Spleen (tissue), 13 donors: ENCODE measurements around the gene TTLL6. TPM values are rescaled to one million over a fixed set of nuclear protein-coding genes. Genes with fewer than 3 reads are reported as not detected.

ENCODE experiments used
- DNase-seq: peaks from one replicate; pipeline ENCODE4 v3.0.0-alpha.2; 2020
- H3K27ac ChIP-seq, 8 donors: fragments of 200-600 bp; sonication (generic) in 7 of 8; 1 replicate in 4 of 8; 2 replicates in 4 of 8; pipeline versions ENCODE4 v1.5.0 to v1.8.0; 2016 to 2021; ENCODE audit warnings: inconsistent platforms in 4 of 8, mild to moderate bottlenecking in 4 of 8, moderate library complexity in 1 of 8
- H3K27me3 ChIP-seq, 7 donors: fragments of 200-600 bp; sonication (generic) in 6 of 7; replicated peaks in 1 of 7; 1 replicate in 4 of 7; 2 replicates in 3 of 7; pipeline versions ENCODE4 v1.5.0 to v1.8.0; 2016 to 2021; ENCODE audit warnings: inconsistent platforms in 3 of 7, mild to moderate bottlenecking in 1 of 7
- H3K36me3 ChIP-seq, 6 donors: fragments of 200-600 bp; sonication (generic) in 5 of 6; 1 replicate in 4 of 6; 2 replicates in 2 of 6; pipeline versions ENCODE4 v1.5.0 to v1.8.0; 2016 to 2021; ENCODE audit warnings: inconsistent platforms in 2 of 6
- H3K4me1 ChIP-seq, 6 donors: fragments of 200-600 bp; sonication (generic) in 5 of 6; 1 replicate in 3 of 6; 2 replicates in 3 of 6; pipeline versions ENCODE4 v1.5.0 to v1.8.0; 2016 to 2021; ENCODE audit warnings: inconsistent platforms in 3 of 6
- H3K4me3 ChIP-seq, 8 donors: fragments of 200-600 bp; sonication (generic) in 7 of 8; 1 replicate in 4 of 8; 2 replicates in 4 of 8; pipeline versions ENCODE4 v1.5.0 to v1.8.0; 2016 to 2021; ENCODE audit warnings: inconsistent platforms in 4 of 8, mild to moderate bottlenecking in 4 of 8, moderate library complexity in 2 of 8
- H3K9me3 ChIP-seq, 8 donors: fragments of 200-600 bp; sonication (generic) in 7 of 8; 1 replicate in 4 of 8; 2 replicates in 4 of 8; pipeline versions ENCODE4 v1.5.0 to v1.8.0; 2016 to 2021; ENCODE audit warnings: inconsistent platforms in 4 of 8
- POLR2A ChIP-seq, 3 donors: fragments of 450-650 bp; IDR thresholded peaks; one replicate each; pipeline ENCODE4 v1.5.1; 2017; ENCODE audit warnings: antibody characterized with exemption in 3 of 3, mild to moderate bottlenecking in 1 of 3
- POLR2AphosphoS5 ChIP-seq, 3 donors: sonication (generic); formaldehyde crosslinking; IDR thresholded peaks; one replicate each; pipeline ENCODE4 v1.5.1; 2017; ENCODE audit warnings: antibody characterized with exemption in 3 of 3
- whole genome bisulfite sequencing, 5 donors: extraction: QIAGEN DNeasy Blood & Tissue Kit in 3 of 5; methylation state at CpG; one replicate each; pipeline versions ENCODE4 v1.1.5 to v1.1.7; 2013 to 2018; 5-methylcytosine and 5-hydroxymethylcytosine counted together
- intact Hi-C: fragments of 100-400 bp; cut with DNase I; formaldehyde crosslinking; loops from one replicate; pipeline ENCODE4 v1.15.0; 2023; ENCODE audit warnings: low total_unique reads
- long read RNA-seq, 2 donors: transcript quantifications; one replicate each; lab custom pipeline, GENCODE V29; 2026
- polyA plus RNA-seq, 3 donors: library from polyadenylated mRNA; stranded (reverse); fragments of 200-250 nt; gene quantifications; one replicate each; pipeline ENCODE4 v1.2.1, GENCODE V29; 2013
- total RNA-seq, 7 donors: library from RNA; depleted of rRNA in 3 of 7; stranded (reverse); fragments of >200 nt in 3 of 7; fragmentation: NEBNext Ultra II Directional in 4 of 7; extraction: Animal tissue kit (Norgen Biotek cat#: 25700) in 4 of 7; gene quantifications; one replicate each; pipeline versions ENCODE4 v1.1.0 to v1.2.1, GENCODE V29; 2016 to 2021
- TF ChIP-seq, protein P1 (sequence below), 11 experiments: fragments of 200-600 bp in 7 of 11; fragments of 450-650 bp in 4 of 11; sonication (generic) in 4 of 11; IDR thresholded peaks in 8 of 11; conservative IDR thresholded peaks in 3 of 11; 1 replicate in 7 of 11; 2 replicates in 4 of 11; pipeline versions ENCODE4 v1.4.0 to v1.8.0; 2016 to 2021; ENCODE audit warnings: antibody characterized with exemption in 11 of 11, inconsistent platforms in 4 of 11, mild to moderate bottlenecking in 1 of 11
- donor health status: healthy with polysubstance abuse.
- donor health status: DM: no; HTN: no; CAD: no; lungs with moderate emphysema.
- donor health status: DM: no; HTN: no; CAD: no.
- donor health status: Bipolar disorder and iron deficiency.
- donor health status: healthy.
- donor health status: DM: no; HTN: no; CAD: no.
- donor health status: DM: yes; HTN: yes; CAD: no.

The TTLL6 gene
- total RNA-seq = not detected
- polyA plus RNA-seq = under 1 TPM in 1 of 3 donors, not detected in 2; 0.04 TPM
- long read RNA-seq, donor 1, partial matches to known transcripts = 5 of 5 reads
- long read RNA-seq, donor 1, other reads (novel, unspliced or antisense) = 0 of 5 reads
- long read RNA-seq, donor 2, partial matches to known transcripts = 56 of 67 reads
- long read RNA-seq, donor 2, other reads (novel, unspliced or antisense) = 11 of 67 reads

DNA sequence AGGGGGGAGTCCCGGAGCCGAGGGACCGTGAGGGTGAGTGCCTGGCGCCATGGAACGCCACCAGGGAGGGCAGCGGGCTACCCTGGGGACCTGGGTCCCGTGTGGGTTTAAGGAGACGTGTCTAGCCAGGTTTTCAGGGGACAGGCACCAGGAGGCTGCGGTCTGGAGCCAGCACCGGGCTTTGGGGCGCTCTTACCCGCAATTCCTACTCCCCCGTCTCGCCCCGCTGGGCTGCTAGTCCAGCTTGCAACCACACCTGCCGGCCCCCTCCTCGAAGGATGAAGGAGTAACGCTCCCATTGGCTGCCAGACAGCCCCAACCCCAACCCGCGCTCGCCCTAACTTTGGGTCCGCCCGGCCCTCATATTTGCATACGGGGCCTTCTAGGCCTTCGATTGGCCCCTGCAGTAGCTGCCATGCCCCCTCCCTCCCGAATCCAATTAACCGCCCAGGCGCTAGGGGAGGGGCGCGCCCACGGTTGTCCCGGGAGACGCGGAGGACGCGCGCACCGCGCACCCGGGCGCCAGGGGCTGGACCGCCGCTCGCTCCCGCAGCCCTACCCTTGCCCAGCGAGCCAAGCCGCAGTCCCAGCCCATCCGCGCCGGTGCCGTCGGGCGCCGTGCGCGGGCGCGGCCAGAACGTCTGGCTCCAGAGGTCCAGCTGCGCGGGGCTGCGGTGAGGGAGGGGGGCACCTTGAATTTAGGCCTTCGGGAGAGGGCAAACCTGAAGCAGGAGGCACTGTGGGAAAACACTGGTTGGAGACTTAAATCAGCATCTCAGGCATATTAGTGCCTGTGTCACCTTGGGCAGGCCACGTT, at the start of gene TTLL6:
Gene TTLL6, minus strand, starts transcription at position 456 of the 817 bp plus-strand sequence. Its CDS starts 157 bp downstream, at position 299.
- no peak within 1 kb of the TSS for H3K27ac ChIP-seq
- peaks cover 0 to 72% (median 18%) of the 10 kb centered on the region in 7 donors for H3K27me3 ChIP-seq
- peak; percentile 86 for DNase-seq
- intact Hi-C loops = no loop called here
- H3K4me1 ChIP-seq = peaks cover 12 to 24% (median 15%) of the 10 kb centered on the region in 6 donors
- no peaks in the 10 kb centered on the region for H3K36me3 ChIP-seq
- peak within 1 kb of the TSS; percentile 15 to 71 (median 42) for H3K4me3 ChIP-seq
- 2 to 5% (median 2%) methylated on average over 17 to 64 of the region's 64 CpGs for WGBS, 5 donors
- no peaks in the 10 kb centered on the region for H3K9me3 ChIP-seq
- TF ChIP-seq, protein P1, sequence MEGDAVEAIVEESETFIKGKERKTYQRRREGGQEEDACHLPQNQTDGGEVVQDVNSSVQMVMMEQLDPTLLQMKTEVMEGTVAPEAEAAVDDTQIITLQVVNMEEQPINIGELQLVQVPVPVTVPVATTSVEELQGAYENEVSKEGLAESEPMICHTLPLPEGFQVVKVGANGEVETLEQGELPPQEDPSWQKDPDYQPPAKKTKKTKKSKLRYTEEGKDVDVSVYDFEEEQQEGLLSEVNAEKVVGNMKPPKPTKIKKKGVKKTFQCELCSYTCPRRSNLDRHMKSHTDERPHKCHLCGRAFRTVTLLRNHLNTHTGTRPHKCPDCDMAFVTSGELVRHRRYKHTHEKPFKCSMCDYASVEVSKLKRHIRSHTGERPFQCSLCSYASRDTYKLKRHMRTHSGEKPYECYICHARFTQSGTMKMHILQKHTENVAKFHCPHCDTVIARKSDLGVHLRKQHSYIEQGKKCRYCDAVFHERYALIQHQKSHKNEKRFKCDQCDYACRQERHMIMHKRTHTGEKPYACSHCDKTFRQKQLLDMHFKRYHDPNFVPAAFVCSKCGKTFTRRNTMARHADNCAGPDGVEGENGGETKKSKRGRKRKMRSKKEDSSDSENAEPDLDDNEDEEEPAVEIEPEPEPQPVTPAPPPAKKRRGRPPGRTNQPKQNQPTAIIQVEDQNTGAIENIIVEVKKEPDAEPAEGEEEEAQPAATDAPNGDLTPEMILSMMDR (IDR thresholded peaks at IDR 0.05 in 8 of 11, conservative IDR thresholded peaks at IDR 0.05 in 3 of 11) = no peak
- TF ChIP-seq POLR2AphosphoS5 (IDR thresholded peaks at IDR 0.05) (peak in 2 of 3 donors; percentile 51), POLR2A (IDR thresholded peaks at IDR 0.05) (no peak)

GRCh38 chr17:48860456-48860855, 43.4 kb upstream of the TTLL6 start:
- TF ChIP-seq, protein P1 (IDR thresholded peaks at IDR 0.05 in 8 of 11, conservative IDR thresholded peaks at IDR 0.05 in 3 of 11) = no peak
- no peak for TF ChIP-seq POLR2A (IDR thresholded peaks at IDR 0.05)
- TF ChIP-seq POLR2AphosphoS5 (IDR thresholded peaks at IDR 0.05) = no peak
- H3K4me1 ChIP-seq = no peaks in the 10 kb centered on the region
- 90 to 97% (median 92%) methylated on average over 4 of the region's 4 CpGs for WGBS, 5 donors
- H3K4me3 ChIP-seq = no peak overlapping the region
- H3K27ac ChIP-seq = no peak overlapping the region
- H3K27me3 ChIP-seq = no peaks in the 10 kb centered on the region
- DNase-seq = no peak
- H3K36me3 ChIP-seq = peaks cover 6 to 100% (median 90%) of the 10 kb centered on the region in 6 donors
- no peaks in the 10 kb centered on the region for H3K9me3 ChIP-seq
- intact Hi-C loops = no loop called here

- no peak overlapping the region for H3K27ac ChIP-seq
- no peaks in the 10 kb centered on the region for H3K4me1 ChIP-seq
- no peak overlapping the region for H3K4me3 ChIP-seq
- intact Hi-C loops = no loop called here
- TF ChIP-seq POLR2AphosphoS5 (IDR thresholded peaks at IDR 0.05) = no peak
- no peak for TF ChIP-seq POLR2A (IDR thresholded peaks at IDR 0.05)
- no peaks in the 10 kb centered on the region for H3K27me3 ChIP-seq
- H3K36me3 ChIP-seq = peaks cover 6 to 100% (median 91%) of the 10 kb centered on the region in 6 donors
- DNase-seq = no peak
- no peaks in the 10 kb centered on the region for H3K9me3 ChIP-seq
- 94 to 100% (median 96%) methylated on average over 3 of the region's 3 CpGs for WGBS, 5 donors
Observed at GRCh38 chr17:48860034-48860433, 43.0 kb upstream of the TTLL6 start.

- H3K9me3 ChIP-seq = no peaks in the 10 kb centered on the region
- H3K36me3 ChIP-seq = peaks cover 9 to 100% (median 90%) of the 10 kb centered on the region in 6 donors
- TF ChIP-seq, protein P1 (IDR thresholded peaks at IDR 0.05 in 8 of 11, conservative IDR thresholded peaks at IDR 0.05 in 3 of 11) = no peak
- TF ChIP-seq POLR2AphosphoS5 (IDR thresholded peaks at IDR 0.05) (no peak), POLR2A (IDR thresholded peaks at IDR 0.05) (no peak)
- peaks cover 0 to 4% (median 0%) of the 10 kb centered on the region in 6 donors for H3K4me1 ChIP-seq
- H3K27ac ChIP-seq = no peak overlapping the region
- H3K27me3 ChIP-seq = no peaks in the 10 kb centered on the region
- DNase-seq = no peak
- H3K4me3 ChIP-seq = no peak overlapping the region
- intact Hi-C loops = no loop called here
- WGBS, 5 donors = 60 to 70% (median 63%) methylated on average over 3 of the region's 3 CpGs
Observed at GRCh38 chr17:48856122-48856821, 39.2 kb upstream of the TTLL6 start.
